ENCODE measurements around the gene ZFP36.

GRCh38 chr19:39380521-39381502 lies 25.8 kb upstream of the ZFP36 start:
- TF ChIP-seq POLR2A (IDR thresholded peaks at IDR 0.05): no peak
- TF ChIP-seq, protein P1, sequence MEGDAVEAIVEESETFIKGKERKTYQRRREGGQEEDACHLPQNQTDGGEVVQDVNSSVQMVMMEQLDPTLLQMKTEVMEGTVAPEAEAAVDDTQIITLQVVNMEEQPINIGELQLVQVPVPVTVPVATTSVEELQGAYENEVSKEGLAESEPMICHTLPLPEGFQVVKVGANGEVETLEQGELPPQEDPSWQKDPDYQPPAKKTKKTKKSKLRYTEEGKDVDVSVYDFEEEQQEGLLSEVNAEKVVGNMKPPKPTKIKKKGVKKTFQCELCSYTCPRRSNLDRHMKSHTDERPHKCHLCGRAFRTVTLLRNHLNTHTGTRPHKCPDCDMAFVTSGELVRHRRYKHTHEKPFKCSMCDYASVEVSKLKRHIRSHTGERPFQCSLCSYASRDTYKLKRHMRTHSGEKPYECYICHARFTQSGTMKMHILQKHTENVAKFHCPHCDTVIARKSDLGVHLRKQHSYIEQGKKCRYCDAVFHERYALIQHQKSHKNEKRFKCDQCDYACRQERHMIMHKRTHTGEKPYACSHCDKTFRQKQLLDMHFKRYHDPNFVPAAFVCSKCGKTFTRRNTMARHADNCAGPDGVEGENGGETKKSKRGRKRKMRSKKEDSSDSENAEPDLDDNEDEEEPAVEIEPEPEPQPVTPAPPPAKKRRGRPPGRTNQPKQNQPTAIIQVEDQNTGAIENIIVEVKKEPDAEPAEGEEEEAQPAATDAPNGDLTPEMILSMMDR (IDR thresholded peaks at IDR 0.05): no peak
